HG03354 (cell line): Measurements from ENCODE around the gene SPDYE3.

ENCODE experiments used
- ATAC-seq: cut with Tn5 transposase; IDR thresholded peaks from one replicate; pipeline ENCODE4 v1.9.1; 2021; ENCODE audit warnings: mild to moderate bottlenecking; ENCODE audit not compliant: unreplicated experiment, poor library complexity, severe bottlenecking

Gene SPDYE3

GRCh38 chr7:100367676-100368613 lies 60.4 kb downstream of the SPDYE3 start:
- ATAC-seq, result no peak

GRCh38 chr7:100369105-100369504 lies 61.6 kb downstream of the SPDYE3 start:
- peak; percentile 73 for ATAC-seq

GRCh38 chr7:100370303-100370702 lies 62.8 kb downstream of the SPDYE3 start:
- ATAC-seq, result no peak

- ATAC-seq, result no peak
Measured at GRCh38 chr7:100370746-100371145, 63.2 kb downstream of the SPDYE3 start.

- ATAC-seq, result no peak
Measured at GRCh38 chr7:100371561-100372171, 64.2 kb downstream of the SPDYE3 start.
